Measurements from ENCODE around the gene STEEP1.

Gene STEEP1

GRCh38 chrX:119565107-119565663, at the start of gene STEEP1:
Gene STEEP1, minus strand, starts transcription at chrX:119565409. Its CDS starts 54 bp downstream, at chrX:119565355.
- peak; percentile 93 for DNase-seq

GRCh38 chrX:119614776-119615175, 49.6 kb upstream of the STEEP1 start:
- DNase-seq, result no peak

DNA sequence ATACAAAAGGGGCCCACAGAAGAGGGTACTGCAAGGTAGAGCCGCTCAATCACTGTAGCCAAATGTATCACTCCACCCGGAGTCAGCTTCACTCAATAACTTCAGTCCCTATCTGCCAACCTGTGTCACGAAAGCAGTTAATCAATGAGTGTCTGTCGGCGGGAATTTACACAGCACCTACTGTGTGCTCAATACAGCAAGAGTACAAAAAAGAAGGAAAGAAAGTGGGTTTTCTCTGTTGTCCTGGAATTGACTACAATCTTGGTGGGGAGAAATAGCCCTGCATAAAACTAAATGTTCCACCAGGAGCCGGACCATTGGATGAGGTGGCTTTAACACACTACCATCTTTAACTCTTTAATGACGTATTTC, 41.8 kb upstream of the STEEP1 start:
- DNase-seq, result no peak

GRCh38 chrX:119606280-119607017, 41.2 kb upstream of the STEEP1 start, which contains the start of gene NKRF:
Gene NKRF, minus strand, starts transcription at chrX:119606424.
- peak; percentile 95 for DNase-seq

DNA sequence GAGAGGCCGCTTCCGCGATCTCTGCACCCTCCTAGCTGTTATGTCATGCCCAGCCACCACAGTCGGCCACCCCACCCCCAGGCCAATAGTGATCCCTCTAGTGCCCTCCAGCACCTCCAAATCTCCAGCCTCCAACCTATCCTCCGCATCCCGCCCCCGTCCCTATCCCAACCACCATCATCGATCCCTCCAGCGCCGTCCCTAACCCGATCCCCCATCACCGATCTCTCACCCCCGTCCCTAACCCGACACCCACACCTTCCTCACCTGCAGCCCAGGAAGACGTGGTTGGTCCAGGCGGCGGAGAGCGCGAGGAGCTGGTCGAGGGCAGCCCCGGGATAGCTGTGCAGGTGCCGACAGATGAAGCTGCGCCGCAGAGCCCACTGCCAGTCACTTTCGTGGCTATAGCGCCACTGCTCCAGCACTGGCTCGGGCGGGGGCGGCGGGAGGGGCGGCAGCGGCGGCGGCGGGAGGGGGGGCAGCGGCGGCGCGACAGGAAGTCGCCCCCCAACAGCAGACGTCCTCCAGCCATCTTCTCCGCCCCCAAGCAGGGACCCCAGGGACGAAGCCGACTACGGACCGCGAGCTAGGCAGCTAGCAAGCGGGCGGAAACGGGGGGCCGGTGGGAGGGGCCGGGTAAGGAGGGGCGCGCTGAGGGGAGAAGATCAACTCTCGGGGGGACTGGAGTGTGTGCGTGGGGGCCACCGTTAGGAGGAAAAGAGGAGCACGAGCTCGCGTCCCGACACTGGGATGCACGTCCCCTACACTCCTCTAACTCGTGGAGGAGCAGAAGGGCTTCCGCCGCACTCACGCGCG, 40.5 kb upstream of the STEEP1 start:
- DNase-seq, result peak; percentile 58

- DNase-seq, result no peak
These were observed 39.7 kb upstream of the STEEP1 start for GRCh38 chrX:119604766-119605463.

DNA sequence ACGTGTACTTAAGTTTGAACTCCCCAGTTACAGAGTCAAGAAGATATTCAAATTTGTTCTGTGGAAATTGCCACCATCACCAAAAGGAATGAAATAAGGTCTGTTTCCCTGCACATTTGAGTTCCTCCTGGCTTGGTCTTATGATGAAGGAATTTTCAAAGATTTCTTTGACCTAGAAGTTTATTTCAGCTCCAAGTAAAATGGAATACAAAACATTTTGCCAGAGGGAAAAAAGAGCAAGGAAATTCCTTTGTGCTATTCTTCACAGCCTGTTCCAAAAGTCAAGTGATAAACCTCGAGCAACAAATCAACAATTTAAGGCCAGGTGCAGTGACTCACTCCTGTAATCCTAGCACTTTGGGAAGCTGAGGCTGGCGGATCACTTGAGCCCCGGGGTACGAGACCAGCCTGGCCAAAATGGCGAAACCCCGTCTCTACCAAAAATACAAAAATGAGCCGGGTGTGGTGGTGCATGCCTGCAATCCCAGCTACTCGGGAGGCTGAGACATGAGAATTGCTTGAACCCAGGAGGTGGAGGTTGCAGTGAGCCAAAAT, 37.6 kb upstream of the STEEP1 start:
- DNase-seq, result no peak

DNA sequence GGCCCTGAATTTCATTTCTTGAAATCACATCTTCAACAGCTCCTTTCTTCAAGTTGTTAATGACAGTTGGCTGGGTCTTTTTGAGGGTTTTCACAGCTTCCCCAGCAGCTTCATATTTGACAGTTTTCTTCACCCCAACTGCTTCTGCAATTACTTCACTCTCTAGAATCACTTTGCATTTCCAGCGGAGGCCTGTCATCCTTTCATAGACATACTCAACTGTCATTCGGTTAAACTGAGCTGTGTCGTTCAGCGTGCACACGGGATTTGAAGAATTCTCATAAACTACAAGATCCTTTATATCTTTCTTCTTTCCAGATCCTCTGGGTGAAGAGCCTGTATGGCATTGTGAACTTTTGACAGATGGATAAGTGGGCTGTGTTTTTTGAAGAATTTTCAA, 24.6 kb upstream of the STEEP1 start:
- DNase-seq, result no peak

DNA sequence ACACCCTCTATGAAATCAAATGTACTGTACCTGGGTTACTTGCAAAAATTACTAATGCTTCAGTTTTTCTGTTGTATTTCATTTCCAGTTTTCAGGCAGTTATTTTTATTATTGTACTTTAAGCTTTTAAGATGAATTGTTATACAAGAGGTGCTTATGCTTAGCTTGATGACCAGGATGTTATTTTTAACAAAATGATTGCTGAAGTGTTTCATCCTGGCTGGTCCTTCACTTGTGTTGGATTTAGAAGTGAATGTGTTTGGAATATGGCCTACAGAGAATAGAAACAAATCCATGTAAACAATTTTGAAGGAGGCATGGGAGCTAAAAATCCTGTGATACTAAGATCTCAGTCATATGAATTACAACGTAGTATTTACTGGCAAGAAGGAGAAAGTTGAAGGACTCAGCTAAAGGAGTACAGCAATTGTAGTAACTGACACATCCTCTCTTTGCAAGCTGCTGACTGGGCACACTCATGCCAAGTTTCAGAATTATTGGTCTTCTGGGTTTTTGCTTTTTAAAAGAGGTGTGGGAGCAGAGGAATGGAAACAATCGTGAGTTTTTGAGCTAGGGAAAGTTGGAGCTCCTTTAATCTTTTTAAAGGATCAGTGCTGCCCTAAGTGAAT, 18.3 kb upstream of the STEEP1 start:
- no peak for DNase-seq

DNA sequence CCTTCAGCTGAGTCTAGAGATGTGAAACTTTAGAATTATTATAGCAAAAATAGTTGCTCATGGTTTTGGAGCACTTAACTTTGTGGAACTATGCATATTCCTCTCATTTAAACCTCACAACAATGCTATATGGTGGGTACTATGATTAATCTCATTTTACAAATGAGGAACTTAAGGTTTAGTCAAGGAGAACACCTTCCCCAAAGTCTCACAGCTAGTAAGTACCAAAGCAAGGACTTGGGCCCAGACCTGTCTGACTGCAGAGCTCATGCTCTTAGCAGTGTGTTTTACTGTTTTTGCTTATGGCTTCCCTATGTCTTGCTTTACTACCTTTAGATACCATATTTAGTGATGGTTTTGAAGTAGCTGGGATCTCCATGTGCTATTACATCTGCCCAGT, 14.2 kb upstream of the STEEP1 start:
- DNase-seq, result no peak

DNA sequence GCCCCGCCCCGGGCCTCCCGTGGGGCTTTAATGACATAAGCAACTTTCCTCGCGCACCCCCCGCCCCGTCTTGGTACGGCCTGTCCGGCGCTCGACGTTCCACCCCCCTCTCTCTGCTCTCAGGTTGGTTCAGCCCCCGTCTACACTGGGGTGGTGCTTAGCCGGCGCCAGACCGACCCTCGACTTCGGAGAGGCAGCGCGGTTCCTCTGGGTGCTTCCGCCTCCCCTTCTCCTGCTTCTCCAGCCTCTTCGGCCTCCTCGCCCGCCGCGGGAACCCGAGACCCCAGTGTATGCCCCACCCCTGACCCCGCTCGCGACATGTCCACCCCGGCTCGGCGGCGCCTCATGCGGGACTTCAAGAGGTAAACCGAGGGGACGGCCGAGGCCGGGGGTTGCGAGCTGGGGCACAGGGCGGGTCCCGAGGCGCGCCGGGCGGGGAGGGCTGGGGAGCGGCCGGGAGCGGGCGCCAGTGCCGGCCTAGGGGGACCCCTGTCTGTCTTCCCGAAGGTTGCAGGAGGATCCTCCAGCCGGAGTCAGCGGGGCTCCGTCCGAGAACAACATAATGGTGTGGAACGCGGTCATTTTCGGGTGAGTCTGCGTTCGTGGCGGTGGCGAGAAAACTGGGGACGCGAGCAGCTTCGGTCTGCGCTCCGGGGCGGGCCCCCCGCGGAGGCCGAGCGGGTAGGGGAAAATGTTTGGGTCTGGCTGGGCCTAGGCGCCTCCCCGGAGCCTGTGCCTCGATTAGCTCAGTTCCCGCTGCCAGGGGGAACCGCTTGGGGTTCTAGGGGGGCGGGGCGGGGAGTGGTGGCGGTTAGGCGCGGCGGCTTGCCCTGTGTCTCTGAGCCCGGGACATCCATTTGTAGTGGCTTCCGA, 9.4 kb upstream of the STEEP1 start, which contains the start of gene UBE2A:
UBE2A (plus strand) TSS at position 170 of the 873 bp plus-strand sequence; CDS start at position 319, 149 bp downstream.
- peak; percentile 94 for DNase-seq

DNA sequence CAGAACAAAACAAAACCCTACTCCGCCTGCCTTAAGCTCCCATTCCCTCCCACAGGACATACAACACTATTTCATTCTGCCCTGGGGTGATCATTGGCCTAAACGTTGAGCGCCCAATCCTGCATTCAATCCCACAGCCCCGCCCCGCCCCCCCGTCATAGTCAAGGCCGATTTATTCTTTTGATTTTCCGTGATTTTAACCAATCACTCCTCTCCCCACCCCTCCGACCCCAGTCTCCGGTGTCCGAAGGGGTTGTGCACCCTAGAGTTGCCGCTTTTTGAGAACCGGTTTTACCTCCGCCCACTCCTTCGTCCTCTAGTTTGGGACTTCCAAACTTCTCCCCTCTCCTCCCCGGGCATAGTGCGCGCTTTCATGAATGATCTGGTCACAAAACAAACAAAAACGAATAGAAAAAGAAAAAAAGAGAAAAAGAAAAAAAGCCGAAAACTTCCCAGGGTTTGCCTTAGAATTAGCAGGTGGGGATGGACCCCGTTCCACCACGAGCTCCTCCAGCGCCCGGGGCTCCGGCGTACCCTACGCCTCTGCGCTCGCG, 8.7 kb upstream of the STEEP1 start:
- peak; percentile 61 for DNase-seq

DNA sequence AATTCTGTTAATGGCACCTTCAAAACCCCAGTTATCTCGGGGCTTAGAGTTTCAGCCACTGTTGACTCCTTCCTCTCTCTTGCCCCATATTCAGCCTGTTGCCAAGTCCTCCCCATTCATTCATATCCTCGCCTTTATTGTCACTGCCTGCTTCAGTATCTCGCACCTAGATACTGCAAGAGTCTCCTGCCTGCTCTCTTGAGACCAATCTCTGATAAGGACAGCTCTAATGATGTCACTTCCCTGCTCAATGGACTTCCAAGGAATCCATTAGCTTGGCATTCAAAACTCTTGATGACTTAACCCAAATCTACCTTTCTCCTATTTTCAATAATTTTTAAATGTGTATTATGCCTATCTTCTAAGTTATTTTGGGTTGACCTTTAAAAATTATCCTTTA, 8.0 kb upstream of the STEEP1 start:
- no peak for DNase-seq

- DNase-seq, result no peak
These were observed 5.2 kb upstream of the STEEP1 start for GRCh38 chrX:119570351-119570835.

DNA sequence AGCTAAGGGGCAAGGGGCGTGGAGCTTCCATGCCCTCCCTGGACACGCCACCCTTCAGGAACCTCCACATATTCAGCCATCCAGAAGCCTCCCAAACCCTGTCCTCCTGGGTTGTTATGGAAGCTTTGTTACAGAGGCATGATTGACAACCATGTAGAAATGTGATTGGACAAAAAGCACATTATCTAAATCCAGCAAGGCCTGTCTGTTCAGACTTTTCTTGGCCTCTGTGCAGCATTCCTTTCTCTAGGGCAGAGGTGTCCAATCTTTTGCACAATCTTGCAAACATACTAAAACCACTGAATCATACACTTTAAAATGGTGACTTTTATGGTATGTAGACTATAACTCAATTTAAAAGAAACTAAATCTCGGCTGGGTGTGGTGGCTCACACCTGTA, 12.7 kb downstream of the STEEP1 start:
- DNase-seq, result no peak

GRCh38 chrX:119549327-119550016, 15.7 kb downstream of the STEEP1 start:
- no peak for DNase-seq

DNA sequence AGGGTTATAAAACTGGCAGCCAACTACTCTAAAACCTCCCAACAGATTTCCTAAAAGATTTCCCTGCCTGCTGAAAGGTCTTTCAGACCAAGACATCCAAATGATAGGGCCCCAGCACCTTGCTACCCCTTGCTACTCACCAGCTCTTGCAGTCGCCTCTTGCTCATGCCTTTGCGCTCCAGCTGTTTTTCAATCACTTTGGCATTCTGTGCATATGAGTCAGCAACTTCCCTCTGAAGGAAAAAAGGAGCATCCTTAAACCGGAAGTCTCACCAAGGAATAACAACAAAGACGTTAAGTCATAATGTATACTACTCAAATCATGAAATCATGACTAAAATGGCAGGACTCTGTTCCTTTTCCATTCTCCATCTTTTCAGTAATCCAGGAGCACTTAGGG, 24.0 kb downstream of the STEEP1 start:
- DNase-seq, result no peak

GRCh38 chrX:119539872-119540271, 25.3 kb downstream of the STEEP1 start:
- no peak for DNase-seq

DNA sequence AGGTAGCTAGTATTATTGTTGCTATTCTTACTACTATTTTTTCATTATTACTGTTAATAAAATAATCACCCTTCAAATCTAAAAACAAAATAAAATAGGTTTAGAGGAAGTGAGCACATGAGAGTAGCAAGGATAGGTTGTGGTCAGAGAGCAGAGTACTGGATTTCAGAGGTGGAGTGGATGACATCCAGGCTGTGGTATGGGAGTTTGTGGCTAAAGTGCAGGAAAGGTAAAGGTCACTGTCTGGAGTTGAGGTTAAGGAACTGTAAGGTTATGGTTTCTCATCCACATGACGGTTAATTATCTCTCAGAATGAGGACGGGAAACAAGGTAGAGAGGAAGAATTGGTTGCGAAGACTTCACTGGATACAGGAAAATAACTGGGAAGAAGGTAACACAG, 27.7 kb downstream of the STEEP1 start:
- DNase-seq, result no peak
